Mesenteric fat pad (tissue), 1 donor: ENCODE measurements around the gene ATP1B1. TPM values are rescaled to one million over a fixed set of nuclear protein-coding genes. Genes with fewer than 3 reads are reported as not detected.
"Not testable (repeated sequence)": the region's sequence is repeated elsewhere in the genome, so short reads cannot be mapped to it uniquely, and the experiment has no call there.

ENCODE experiments used
- DNase-seq: peaks from one replicate; pipeline ENCODE4 v3.0.0-alpha.2; 2020; ENCODE audit warnings: low spot score
- total RNA-seq: library from RNA; stranded (reverse); fragmentation: NEBNext Ultra II Directional; extraction: Animal tissue kit (Norgen Biotek cat#: 25700); gene quantifications from one replicate; pipeline ENCODE4 v1.2.1, GENCODE V29; 2021
- donor health status: DM: yes; HTN: yes; CAD: no.

ATP1B1 gene
- total RNA-seq, 1 donor from 2014 or later: 13.4 TPM

- no peak for DNase-seq
These were observed 9.5 kb downstream of the ATP1B1 start for GRCh38 chr1:169115891-169116585.

DNA sequence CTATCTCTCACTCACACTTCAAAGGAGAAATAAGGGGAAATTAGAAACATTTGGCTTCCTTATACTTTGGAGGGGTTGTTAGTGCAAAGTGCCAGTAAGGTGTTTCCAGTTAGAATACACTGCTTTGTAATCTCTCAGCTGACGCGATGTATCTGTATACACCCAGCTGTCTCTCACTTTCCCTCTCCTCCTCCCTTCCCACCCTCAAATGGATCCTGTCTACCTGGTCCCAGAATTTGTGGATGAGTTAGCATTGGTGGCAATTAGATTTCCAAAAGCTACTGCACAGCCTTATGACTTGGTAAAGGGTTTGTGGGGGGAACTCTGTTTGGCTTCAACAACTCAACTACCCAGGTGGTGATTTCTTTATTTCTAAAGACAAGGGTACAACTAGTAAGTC is 10.5 kb downstream of the ATP1B1 start:
- no peak for DNase-seq

- no peak for DNase-seq
These were observed 11.1 kb downstream of the ATP1B1 start for GRCh38 chr1:169117599-169117998.

- DNase-seq: no peak
These were observed 11.7 kb downstream of the ATP1B1 start for GRCh38 chr1:169118227-169118626.

GRCh38 chr1:169119405-169119804 is 12.9 kb downstream of the ATP1B1 start:
- DNase-seq: no peak

GRCh38 chr1:169120066-169120465 is 13.6 kb downstream of the ATP1B1 start:
- DNase-seq: no peak

DNA sequence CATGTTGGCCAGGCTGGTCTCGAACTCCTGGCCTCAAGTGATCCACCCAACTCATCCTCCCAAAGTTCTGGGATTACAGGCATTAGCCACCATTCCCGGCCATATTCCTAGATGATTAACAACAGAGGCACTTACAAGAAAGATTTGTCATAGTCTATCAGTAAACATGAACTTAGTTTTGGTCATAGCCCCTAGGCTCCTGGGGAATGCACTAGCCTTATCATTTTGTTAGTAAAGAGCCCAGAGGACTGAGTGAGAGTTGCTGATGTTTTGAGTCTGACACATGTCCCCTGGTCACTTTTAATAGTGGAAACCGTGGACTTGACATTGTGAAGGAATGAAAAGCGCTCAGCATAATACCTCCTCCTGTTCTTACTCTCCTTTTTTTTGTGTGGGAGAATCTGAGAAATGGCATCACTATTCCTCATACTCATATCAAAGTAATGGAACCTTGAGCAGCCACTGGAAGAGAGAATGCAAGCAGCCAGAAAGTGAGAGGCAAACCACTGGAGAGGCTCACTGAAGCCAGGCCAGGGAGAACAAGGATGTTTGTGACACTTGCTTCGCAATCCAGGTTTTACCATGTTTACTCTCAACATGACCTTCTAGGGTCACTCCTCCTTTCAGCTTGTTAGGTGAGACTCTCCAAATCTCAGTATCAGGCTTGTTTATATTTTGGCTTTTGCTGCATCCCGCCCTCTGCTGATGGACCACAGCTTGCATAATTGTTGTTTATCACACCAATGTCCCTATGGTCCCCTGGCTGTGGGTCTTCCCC is 14.8 kb downstream of the ATP1B1 start:
- no peak for DNase-seq

DNA sequence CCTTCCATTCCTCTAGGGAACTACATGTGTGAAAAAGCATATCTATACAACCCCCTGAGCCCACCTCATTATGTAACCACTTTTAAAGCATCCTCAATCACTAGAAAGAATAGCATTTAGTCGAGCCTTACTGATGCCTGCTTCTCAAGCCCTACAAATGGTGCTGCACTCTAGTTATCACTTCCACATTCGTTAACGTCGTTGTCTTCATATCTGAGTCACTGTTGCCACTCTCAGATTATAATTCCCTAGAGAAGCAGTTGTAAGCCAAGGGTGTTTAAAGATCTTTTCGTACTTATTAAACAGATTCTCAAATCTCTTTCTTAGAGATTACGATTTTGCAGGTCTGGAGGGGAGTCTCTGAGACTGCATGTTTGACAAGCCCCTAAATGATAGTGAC is 16.5 kb downstream of the ATP1B1 start:
- DNase-seq: no peak

- DNase-seq: no peak
These were observed 18.0 kb downstream of the ATP1B1 start for GRCh38 chr1:169124459-169124858.

DNA sequence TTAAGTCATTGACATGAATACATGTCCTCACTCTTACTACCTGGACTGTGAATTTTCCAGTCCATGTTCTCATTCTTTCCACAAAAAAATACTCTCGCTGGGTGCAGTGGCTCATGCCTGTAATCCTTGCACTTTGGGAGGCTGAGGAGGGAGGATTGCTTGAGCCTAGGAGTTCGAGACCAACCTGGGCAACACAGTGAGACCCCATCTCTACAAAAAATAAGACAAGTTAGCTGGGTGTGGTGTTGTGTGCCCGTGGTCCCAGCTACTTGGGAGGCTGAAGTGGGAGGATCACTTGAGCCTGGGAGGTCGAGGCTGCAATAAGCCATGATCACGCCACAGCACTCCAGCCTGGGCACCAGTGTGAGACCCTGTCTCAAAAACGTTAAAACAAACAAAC is 19.1 kb downstream of the ATP1B1 start:
- not testable (repeated sequence) for DNase-seq

- DNase-seq: no peak
These were observed 19.8 kb downstream of the ATP1B1 start for GRCh38 chr1:169126335-169126734.

DNA sequence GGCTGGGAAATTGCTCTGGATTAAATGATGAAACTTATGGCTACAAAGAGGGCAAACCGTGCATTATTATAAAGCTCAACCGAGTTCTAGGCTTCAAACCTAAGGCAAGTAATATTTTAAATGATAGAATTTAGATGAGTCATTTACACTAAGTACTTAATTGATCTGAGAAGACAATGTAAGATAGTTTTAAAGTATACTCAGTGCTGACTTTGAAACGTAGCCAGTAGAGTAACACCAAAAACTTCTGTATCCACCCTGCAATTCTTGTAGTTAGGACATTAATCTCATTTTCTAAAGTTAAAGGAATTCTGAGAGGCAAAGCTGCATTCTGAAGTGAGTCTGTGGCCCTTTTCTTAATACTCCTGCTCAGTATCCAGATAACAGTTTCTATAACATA is 20.8 kb downstream of the ATP1B1 start:
- DNase-seq: no peak

DNA sequence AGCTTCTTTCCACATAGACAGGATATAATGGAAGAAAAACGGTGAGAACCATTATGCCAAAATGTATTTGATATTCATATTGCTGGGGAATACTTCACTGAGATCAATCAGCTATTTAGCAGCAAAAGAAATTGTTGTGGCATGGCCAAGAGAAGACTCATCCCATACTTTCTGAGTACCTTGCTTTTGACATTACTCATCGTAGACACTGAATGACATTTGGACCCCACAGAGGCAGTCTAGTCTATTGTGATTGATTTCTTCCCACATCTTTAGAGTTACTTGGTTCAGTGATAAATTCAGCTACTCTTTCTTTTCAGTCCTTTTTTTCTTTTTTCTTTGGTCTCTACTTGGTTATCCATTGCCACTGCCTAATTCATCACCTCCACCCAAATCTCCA is 22.1 kb downstream of the ATP1B1 start:
- no peak for DNase-seq

GRCh38 chr1:169129109-169129784 is 22.8 kb downstream of the ATP1B1 start:
- no peak for DNase-seq

GRCh38 chr1:169130683-169131082 is 24.2 kb downstream of the ATP1B1 start:
- DNase-seq: no peak

DNA sequence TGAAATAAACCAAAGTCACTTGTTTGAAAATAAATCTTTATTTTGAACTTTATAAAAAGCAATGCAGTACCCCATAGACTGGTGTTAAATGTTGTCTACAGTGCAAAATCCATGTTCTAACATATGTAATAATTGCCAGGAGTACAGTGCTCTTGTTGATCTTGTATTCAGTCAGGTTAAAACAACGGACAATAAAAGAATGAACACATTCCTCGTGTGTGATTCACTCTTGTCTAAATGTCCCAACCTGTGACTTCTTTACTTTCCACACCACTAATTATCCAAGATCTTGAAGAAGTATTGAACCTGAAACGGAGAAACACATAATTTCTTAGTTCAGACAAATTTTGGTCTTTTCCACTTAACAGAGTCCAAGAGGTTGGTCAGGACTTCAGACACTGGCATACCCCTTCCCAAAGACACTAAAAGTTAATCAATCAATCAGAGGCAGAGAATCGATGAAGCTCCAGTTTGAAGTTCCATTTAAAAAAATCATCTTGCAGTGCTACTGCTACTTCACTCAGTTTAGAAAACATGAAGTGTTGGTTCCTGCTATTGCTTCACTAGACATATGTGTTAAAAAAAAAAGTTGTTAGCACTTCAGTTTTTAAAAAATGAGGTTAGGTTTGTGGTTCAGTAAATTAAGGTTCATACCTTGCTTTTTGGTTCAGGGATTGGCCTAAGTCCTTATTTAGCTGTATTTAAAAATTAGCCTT is 26.2 kb downstream of the ATP1B1 start:
- no peak for DNase-seq

- no peak for DNase-seq
These were observed 26.7 kb downstream of the ATP1B1 start for GRCh38 chr1:169133228-169133576.

DNA sequence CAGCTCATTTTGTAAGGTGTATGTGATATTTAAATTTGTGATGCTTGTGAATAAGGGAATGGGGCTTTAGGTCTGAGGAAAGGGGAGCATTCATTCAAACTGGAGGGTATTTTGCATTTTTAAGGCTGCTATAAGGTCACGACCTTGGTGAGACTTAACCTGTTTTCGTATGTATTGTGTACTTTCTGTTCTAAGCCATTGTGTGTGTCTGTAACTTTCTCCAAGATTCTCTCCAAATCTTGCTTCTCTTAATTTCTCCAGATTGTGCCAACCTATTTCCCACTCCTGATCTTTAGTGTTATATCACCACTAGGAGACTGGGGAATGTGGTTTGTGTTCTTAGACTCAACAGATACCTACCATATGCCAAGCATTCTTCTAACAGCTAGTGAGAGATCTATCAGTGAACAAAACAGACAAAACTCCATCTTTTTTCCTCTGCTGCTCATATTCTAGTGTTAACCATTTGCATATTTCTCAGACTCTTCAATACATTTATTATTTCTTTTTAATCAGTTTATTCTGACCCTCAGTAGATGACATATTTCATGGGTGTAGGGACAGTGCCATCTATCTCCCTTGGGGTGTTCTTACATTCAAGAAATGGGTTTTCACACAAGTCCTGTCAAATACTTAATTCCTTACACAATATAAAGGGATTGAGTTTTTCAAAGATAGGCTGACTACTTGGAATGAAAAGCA is 27.5 kb downstream of the ATP1B1 start:
- DNase-seq: no peak

DNA sequence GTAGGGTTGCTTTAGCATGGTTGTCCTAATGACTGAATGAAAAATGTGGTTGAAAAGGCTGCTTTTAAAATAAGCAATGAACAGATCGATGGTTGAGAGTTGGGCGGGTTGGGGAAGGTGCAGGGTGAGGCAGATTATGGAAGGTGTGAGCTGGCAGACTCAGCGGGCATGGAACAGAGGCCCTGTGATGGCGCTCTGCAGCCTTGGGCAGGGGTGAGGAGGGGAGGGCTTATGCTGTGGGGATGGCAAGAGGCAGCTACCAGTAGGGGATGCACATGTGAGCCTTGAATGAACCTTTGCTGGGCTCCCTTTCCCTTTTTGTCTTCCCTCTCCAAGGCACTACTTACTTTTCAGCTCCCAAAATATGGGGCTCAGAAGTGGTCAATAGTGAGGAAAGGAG is 30.9 kb downstream of the ATP1B1 start:
- DNase-seq: no peak

GRCh38 chr1:169138866-169139670 is 32.6 kb downstream of the ATP1B1 start:
- no peak for DNase-seq
